Effector CD8-positive, alpha-beta T cell (primary cell): Measurements from ENCODE around the gene GUCY2C.

Experiments used
- DNase-seq: peaks from one replicate; lab custom pipeline; 2025; lab: John Stamatoyannopoulos, UW

Gene GUCY2C

GRCh38 chr12:14628771-14629170, 67.6 kb downstream of the GUCY2C start:
- no peak for DNase-seq

DNA sequence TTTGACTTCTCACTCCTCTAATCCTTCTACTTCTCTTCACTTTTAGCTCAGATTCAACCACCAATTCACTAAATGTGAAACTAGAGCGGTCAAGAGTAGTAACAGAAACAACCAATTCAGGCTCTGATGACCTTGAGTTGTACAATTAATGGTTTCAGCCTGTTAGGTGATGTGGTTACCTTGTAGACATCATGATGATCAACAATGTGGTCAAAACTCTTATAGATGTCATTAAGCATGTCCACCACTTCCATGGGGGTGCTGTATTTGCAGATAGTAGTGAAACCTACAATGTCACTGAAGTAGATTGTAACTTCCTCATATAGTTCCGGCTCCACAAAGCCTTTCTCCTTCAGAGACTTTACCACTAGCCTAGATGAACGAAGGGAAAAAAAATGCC, 74.6 kb downstream of the GUCY2C start:
- no peak for DNase-seq

DNA sequence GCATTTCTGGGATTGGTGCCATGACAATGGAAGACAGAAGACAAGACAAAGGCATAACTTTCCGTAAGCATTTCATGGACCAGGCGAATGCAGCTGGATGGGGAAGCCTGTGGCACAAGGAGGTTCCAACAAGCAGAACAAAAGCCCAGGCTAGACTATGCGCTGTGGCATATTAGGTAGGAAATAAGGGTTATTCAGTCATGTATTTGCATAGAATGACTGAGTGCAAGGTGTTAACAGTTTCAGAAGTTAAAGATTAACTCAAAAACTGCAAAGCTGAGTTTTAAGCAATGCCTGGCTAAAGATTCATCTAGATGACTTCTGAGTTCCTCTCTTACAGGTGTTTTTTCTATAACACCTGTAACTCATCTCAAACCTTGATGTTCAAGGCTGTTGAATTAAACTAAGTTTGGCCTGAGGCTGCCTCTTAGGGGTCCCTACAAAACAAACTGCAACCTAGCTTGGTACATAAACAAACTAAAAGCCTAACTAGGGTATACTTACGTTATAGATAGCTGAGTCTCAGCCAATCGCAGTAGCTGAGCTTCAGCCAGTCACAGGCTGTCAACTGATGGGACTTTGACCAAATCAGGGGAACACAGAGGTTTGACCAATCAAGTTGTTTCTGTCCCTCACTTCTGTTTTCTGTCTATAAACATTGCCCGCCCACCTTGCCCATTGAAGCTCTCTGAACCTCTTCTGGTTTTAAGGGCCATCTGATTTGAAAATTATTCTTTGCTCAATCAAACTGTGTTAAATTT, 76.5 kb downstream of the GUCY2C start:
- no peak for DNase-seq

DNA sequence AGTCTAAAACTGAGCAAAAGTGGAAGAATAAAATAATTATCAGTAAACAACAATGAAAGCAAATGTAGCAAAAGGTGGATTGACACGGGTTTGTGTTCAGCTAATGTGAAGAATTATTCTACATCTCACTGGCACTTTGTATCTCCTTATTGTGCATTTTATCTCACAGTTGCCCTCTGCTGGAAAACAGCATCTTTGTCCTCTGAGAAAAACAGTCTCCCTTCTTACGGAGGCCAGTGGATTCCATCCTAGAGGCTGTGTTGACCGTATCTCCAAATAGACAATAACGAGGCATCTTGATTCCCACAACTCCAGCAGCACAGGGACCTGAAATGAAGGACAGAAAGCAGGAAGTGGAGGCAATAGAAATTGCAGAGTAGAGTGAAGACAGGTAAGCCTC, 77.4 kb downstream of the GUCY2C start:
- no peak for DNase-seq

GRCh38 chr12:14614704-14615121, 81.7 kb downstream of the GUCY2C start:
- DNase-seq: no peak

DNA sequence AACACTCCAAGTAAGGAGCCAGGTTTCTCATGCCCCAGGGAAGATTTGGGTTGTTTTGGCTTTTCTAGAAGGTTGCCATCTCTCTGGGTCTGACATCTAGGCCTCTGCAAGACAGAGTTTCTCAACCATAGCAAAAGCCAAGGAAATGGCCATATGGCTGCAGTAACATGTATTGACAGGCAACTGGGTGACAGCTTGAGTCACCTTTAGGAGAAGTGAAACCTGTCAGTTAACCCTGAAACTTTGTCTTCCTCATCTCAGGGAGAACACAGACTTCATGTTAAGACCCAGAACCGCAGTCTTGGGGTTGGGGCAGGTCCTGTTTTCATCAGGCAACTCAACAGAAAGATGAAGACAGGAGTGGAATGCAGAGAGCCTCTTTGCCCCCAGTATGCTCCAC, 82.7 kb downstream of the GUCY2C start:
- DNase-seq: no peak

DNA sequence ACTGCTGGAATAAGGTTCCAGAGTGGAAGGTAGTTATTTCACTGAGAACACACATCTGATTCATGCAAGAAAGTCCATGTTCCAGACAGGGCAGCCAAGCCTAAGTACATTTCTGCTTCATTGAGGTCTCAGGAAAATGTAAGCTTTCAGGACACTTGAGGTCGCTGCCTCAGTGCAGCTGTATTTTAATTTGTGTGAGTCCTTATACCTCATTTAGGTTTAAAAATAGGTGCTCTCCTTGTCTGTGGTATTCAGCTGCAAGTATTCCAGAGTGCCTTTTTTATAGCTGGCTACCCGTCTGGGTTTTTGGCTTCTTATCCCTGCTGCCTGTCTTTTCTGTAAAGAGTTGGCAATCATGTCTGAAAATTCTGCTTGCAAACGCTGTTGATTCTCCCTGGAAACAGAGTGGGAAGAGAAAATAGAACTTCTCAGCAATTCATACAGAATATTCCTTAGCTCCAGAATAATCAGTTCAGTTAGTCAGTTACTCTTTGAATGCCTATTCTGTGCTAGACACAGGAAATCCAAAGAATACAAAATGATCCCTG, 83.4 kb downstream of the GUCY2C start:
- DNase-seq: no peak

DNA sequence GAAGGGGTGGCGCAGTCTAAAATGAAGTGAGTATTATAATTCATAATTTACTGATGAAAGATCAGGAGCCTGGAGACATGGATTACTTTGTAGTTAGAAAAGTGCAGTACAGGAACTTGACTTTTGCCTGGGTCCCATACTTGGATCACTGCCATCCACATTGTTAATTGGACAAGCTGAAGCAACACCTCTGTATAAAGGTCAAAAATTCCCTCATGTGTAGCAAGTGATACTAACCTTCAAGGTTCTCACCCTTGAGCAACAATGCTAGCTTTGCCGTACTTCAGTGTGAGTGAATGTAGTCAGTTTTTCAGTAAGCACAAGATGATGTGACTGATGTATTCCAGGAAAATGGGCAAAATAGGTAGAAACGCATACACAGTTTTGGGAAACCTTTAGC, 84.1 kb downstream of the GUCY2C start:
- DNase-seq: no peak

GRCh38 chr12:14611640-14612203, 84.7 kb downstream of the GUCY2C start:
- no peak for DNase-seq

DNA sequence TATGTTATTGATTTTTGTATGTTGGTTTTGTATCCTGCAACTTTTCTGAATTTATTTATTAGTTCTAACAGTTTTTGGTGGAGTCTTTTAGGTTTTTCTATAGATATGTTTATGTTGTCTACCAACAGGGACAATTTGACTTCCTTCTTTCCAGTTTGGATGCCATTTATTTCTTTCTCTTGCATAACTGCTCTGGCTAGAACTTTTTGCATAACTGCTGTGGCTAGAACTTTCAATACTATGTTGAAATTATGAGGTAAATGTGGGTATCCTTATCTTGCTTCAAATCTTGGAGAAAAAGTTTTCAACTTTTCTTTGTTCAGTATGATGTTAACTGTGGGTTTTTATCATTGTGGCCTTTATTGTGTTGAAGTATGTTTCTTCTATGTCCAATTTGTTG, 88.8 kb downstream of the GUCY2C start:
- no peak for DNase-seq

DNA sequence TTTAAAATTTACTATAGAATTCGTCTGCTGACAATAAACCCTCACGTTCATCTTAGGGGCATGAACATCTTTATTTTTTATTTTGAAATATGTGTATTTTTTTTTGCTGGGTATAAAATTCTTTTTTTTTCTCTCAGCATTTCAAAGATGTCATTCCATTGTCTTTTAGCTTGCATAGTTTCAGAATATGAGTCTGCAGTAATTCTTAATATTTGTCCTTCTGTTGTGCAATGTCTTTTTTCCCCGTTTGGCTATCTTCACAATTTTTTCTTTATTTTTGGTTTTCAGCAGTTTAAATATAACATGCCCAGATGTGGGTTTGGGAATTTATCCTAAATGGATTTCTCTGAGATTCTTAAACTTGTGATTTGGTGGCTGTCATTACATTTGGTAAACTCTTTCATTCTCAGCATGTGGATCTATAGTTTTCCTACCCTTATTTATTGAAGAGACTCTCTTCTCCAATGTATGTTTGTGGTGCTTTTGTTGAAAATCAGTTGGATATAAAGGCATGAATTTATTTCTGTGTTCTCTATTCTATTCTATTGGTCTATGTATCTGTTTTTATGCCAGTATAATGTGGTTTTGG, 90.9 kb downstream of the GUCY2C start:
- DNase-seq: no peak

DNA sequence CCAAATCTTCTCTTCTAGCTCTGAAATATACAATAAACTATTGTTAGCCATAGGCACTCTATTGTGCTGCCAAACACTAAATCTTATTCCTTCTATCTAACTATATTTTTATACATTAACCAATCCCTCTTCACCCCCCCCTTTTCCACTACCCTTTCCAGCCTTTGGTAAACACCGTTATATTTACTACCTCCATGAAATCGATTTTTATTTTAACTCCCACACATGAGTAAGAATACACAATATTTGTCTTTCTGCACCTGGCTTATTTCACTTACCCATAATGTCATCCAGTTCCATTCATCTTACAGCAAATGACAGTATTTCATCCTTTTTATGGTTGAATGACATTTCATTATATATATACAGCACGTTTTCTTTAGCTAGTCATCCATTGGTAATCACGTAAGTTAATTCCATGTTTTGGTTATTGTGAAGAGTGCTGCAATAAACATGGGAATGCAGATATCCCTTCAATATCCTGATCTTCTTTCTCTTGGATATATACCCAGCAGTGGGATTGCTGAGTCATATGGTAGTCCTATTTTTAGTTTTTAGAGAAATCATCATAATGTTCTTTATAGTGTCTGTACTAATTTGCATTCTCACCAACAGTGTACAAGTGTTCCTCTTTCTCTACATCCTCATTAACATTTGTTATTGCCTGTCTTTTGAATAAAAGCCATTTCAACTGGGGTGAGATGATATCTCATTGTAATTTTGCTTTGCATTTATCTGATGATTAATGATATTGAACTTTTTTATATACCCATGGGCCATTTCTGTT, 94.5 kb downstream of the GUCY2C start:
- no peak for DNase-seq

DNA sequence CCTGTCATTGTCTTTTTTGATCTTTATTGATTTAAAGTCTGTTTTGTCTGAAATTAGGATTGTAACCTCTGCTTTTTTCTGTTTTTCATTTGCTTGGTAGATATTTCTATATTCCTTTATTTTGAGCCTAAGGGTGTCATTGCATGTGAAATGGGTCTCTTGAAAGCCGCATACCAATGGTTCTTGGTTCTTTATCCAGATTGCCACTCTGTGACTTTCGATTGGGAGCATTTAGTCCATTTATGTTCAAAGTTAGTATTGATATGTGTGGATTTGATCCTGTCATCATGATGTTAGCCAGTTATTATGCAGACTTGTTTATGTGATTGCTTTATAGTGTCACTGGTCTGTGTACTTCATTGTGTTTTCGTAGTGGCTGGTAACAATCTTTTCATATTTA, 98.9 kb downstream of the GUCY2C start:
- no peak for DNase-seq

GRCh38 chr12:14591719-14592118, 104.7 kb downstream of the GUCY2C start:
- DNase-seq: no peak

DNA sequence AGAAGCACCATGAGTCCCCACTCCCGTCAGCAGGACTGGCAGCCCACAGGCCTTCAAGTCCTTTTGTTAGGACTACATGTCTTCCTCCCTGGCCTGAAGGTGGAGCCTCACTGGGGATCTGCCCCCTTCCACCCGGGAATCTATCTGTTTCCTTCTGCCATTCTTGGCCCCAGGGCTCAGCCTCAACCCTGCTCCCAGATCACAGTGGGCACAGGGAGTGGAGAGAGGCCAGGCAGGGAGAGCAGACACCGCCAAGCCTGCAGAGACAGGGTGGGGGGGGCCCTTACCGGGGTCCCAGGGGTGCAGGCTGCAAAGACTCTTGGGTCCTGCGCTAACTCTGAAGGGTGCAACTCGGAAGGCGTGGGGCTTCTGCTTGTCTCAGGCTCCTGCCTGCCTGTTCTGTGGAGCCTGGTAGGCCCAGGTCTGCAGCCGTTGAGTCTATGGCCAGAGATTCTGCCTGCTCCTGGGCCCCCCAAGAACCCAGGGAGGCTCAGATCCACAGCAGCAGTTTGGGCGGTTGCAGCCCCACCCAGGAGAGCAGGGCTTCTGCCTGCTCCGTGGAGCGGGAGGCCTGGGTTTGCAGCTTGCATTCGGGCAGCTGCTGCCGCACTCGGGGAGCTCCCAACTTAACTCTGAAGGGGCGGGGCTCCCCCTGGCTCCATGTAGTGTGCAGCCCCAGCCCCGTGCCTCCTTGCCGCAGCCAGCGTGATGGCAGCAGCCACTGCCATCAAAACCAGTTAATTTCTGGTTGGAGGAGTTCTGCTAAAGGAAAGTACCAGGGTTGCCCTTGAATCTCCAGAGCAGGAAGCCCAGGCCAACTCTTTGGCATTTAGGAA, 107.0 kb downstream of the GUCY2C start:
- DNase-seq: no peak

GRCh38 chr12:14588571-14588970, 107.8 kb downstream of the GUCY2C start:
- no peak for DNase-seq

- no peak for DNase-seq
Observed at GRCh38 chr12:14578646-14579045, 117.8 kb downstream of the GUCY2C start.

DNA sequence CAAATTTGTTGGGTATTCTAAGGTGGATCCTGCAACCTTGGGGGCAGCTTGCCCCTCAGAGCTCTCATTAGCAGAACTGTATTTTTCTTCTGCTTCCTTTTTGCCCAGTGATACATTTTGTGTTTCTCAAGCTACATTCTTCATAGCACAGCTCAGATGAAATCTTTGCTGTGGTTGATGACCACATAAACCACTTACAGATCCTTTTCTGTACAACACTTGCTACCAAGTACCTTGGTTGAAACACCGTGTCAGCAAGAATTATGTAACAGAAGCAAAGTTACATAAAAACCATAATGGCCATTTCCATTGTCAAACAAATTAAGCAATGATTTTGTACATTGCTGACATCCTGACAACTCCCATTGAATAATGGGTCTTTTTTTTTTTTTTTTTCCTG, 119.1 kb downstream of the GUCY2C start:
- no peak for DNase-seq

DNA sequence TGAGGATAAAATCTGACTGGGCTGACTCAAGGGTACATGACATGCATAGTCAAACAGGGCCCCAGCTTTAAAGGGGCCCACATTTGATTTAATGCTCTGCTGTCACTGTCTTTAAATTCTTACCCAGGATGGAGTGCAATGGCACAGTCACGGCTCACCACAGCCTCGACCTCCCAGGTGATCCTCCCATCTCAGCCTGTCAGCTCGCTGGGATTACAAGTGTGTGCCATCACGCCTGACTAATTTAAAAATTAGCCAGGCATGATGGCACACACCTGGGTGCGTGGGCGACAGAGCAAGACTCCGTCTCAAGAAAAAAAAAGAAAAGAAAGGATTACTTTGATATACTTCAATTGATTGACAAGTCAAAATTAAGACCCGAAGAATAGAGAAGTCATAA, 119.5 kb downstream of the GUCY2C start:
- no peak for DNase-seq

DNA sequence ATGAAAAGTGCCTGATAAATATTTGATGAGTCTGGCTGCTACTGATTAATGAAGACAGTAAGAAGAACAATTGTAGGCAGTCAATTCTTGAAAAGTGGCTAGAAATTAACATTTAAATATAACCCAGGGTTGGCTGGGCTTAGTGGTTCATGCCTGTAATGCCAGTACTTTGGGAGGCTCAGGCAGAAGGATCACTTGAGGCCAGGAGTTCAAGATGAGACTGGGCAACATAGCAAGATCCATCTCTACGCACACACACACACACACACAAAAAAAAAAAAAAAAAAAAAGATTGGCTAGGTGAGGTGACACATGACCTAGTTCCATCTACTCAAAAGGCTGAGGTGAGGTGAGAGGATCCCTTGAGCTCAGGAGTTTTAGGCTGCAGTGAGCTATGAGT, 120.8 kb downstream of the GUCY2C start:
- DNase-seq: no peak

DNA sequence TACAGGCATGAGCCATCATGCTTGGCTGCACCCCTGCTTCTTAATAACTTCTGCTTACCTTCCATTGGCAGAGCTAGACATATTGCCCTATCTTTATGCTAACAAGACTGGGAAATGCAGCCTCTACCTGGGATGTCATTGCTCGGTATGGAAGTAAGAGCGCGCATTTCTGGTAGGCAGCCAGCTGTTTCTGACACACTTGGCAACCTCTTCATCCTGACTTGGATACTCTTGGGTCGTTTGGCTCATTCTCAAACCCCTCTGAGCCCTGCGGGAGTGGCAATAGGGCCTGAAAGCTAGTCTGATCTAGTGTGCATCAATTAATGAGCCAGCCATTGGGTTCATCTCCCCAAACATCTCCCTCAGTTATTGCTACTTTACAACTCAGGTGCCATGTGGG, 123.3 kb downstream of the GUCY2C start:
- DNase-seq: no peak

DNA sequence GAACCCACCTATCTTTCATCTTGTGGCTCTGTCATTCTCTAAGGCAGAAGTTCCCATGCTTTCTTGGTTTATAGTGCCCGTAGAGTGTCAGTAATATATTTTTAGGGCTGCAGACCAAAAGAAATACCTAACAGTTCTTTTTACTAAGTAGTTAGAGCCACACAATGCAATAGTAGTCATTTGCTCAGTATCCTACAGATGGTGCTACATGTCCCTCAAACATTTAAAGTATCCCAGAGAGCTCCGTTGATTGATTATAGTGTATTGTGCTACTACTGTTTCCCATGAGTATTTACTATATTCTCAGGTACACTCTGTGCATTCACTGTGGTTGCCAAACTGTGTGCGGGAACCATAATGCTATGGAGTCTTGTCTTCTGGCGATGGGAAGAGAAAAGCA, 124.0 kb downstream of the GUCY2C start:
- no peak for DNase-seq
